Mesothelial cell of epicardium (in vitro differentiated cells): ENCODE data around the gene MYO18A. TPM values are rescaled to one million over a fixed set of nuclear protein-coding genes. Genes with fewer than 3 reads are reported as not detected.
A peak's percentile ranks its signal among the peaks of the same experiment; 100 is the strongest.

Experiments used
- DNase-seq, 2 experiments: peaks; one replicate each; pipeline ENCODE4 v3.0.0; 2021; ENCODE audit warnings: low spot score in 2 of 2; ENCODE audit not compliant: unreplicated experiment in 2 of 2
- H3K27ac Mint-ChIP-seq: 2 replicates; pipeline ENCODE4 v1.8.0; 2021; ENCODE audit warnings: mixed read lengths
- H3K27me3 Mint-ChIP-seq: 2 replicates; pipeline ENCODE4 v1.8.0; 2021; ENCODE audit warnings: low read depth, mixed read lengths
- H3K36me3 Mint-ChIP-seq: 2 replicates; pipeline ENCODE4 v1.8.0; 2021; ENCODE audit warnings: mixed read lengths
- H3K4me1 Mint-ChIP-seq: 2 replicates; pipeline ENCODE4 v1.8.0; 2021; ENCODE audit warnings: mixed read lengths
- H3K4me3 Mint-ChIP-seq: 2 replicates; pipeline ENCODE4 v1.8.0; 2021; ENCODE audit warnings: mild to moderate bottlenecking, moderate library complexity, mixed read lengths
- H3K9me3 Mint-ChIP-seq: 2 replicates; pipeline ENCODE4 v1.8.0; 2021; ENCODE audit warnings: mixed read lengths
- total RNA-seq: library from RNA; stranded (reverse); gene quantifications from 3 replicates; pipeline ENCODE4 v1.2.1, GENCODE V29; 2021
- TF ChIP-seq, protein P1 (sequence below): fragments of 200-600 bp; sonication (generic); IDR thresholded peaks from one replicate; pipeline ENCODE4 v1.5.0; 2021; ENCODE audit warnings: antibody characterized with exemption; ENCODE audit not compliant: unreplicated experiment

MYO18A gene
- total RNA-seq, 1 donor from 2014 or later: 58.4 TPM

DNA sequence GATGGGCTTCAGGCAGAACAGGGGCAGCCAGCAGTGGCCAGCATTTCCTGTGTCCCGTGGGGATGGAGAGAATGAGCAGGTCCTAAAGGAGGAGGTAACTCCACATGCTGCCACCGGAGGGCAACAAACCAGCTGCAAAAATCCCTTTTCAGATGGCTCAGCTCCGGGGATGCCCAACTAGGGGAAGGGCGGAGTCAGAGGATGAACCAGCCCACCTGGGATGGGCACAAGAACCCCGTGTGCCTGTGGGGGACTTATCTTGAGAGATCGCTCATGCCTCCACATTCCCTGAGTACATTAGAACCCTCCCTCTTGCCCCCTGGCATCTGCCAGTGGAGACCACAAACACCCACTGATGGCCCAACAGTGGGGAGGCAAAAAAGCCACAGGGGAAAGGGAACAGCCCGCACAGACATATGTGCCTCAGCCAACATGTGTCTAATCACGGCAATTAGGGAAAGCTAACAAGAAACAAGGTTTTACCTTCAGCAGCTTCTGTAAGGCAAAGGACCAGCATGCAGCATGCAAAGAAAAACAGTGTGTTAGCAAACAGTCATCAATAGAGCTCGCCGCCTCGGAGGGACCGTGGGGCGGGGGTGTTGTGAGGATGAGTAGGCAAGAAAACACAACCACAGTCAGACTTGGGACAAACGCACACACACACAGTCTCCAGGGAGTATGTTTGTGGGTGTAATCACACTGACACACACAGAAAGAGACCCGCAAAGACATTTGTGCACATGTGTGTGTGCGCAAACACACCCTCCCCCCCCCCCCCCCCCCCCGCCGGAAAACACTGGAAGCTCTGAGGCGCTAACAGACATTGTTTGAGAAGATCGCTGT is 64.0 kb downstream of the MYO18A start:
- no peak overlapping the region for H3K4me3 Mint-ChIP-seq
- H3K9me3 Mint-ChIP-seq: no peaks in the 10 kb centered on the region
- no peak overlapping the region for H3K27ac Mint-ChIP-seq
- H3K4me1 Mint-ChIP-seq: no peaks in the 10 kb centered on the region
- TF ChIP-seq, protein P1, sequence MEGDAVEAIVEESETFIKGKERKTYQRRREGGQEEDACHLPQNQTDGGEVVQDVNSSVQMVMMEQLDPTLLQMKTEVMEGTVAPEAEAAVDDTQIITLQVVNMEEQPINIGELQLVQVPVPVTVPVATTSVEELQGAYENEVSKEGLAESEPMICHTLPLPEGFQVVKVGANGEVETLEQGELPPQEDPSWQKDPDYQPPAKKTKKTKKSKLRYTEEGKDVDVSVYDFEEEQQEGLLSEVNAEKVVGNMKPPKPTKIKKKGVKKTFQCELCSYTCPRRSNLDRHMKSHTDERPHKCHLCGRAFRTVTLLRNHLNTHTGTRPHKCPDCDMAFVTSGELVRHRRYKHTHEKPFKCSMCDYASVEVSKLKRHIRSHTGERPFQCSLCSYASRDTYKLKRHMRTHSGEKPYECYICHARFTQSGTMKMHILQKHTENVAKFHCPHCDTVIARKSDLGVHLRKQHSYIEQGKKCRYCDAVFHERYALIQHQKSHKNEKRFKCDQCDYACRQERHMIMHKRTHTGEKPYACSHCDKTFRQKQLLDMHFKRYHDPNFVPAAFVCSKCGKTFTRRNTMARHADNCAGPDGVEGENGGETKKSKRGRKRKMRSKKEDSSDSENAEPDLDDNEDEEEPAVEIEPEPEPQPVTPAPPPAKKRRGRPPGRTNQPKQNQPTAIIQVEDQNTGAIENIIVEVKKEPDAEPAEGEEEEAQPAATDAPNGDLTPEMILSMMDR: peak; percentile 55
- DNase-seq: no peak
- peaks cover 10% of the 10 kb centered on the region for H3K36me3 Mint-ChIP-seq
- H3K27me3 Mint-ChIP-seq: no peaks in the 10 kb centered on the region

GRCh38 chr17:29115435-29115834 is 64.8 kb downstream of the MYO18A start:
- DNase-seq: no peak
- peaks cover 12% of the 10 kb centered on the region for H3K36me3 Mint-ChIP-seq
- TF ChIP-seq, protein P1: no peak
- no peak overlapping the region for H3K4me3 Mint-ChIP-seq
- H3K27me3 Mint-ChIP-seq: no peaks in the 10 kb centered on the region
- no peaks in the 10 kb centered on the region for H3K4me1 Mint-ChIP-seq
- no peak overlapping the region for H3K27ac Mint-ChIP-seq
- H3K9me3 Mint-ChIP-seq: no peaks in the 10 kb centered on the region

DNA sequence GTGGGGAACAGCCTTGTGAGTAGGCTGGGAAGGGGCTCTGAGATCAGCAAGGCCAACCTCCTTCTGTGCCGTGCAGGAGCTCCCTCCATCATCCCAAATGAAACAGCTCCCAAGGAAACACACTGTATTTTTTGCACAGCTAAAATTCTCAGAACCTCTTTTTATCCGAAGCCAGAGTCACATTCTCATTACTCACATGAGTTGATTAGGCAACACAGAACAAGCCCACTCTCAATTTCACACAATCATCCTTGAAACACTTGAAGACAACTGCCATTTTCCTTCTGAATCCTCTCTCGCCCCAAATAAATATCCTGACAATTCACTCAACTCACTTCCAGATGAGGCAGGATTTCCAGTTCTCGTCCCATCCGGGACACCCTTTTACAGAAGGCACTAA is 66.1 kb downstream of the MYO18A start:
- Mint-ChIP-seq H3K27ac (no peak overlapping the region), H3K27me3 (no peaks in the 10 kb centered on the region), H3K4me1 (no peaks in the 10 kb centered on the region)

DNA sequence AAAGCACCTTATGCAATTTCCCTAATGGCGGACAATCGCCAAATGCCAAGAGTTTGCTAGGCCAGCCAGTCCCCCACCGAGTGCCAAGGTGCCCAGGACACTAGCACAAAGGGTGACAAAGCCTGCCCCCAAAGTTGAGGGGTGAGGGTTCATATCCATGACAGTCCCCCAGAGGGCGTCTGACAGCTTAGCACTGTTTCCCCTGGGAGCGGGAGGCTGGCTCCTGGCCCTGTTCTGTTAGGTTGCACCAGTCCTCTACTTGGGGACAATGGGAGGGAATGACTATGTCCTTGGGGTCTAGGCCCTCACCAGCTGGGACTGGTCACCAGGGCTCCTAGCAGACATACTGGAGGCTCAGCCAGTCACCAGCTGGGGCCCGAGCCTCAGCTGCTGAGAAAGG is 66.9 kb downstream of the MYO18A start:
- H3K4me3 Mint-ChIP-seq: no peak overlapping the region
- H3K4me1 Mint-ChIP-seq: no peaks in the 10 kb centered on the region
- no peak overlapping the region for H3K27ac Mint-ChIP-seq
- H3K9me3 Mint-ChIP-seq: no peaks in the 10 kb centered on the region
- no peaks in the 10 kb centered on the region for H3K27me3 Mint-ChIP-seq
- TF ChIP-seq, protein P1: no peak
- DNase-seq: no peak
- H3K36me3 Mint-ChIP-seq: peaks cover 11% of the 10 kb centered on the region

More for the DNA sequence above, 66.1 kb downstream of the MYO18A start:
- no peak for DNase-seq
- TF ChIP-seq, protein P1: no peak
- Mint-ChIP-seq H3K36me3 (peaks cover 12% of the 10 kb centered on the region), H3K4me3 (no peak overlapping the region), H3K9me3 (no peaks in the 10 kb centered on the region)

- no peak for DNase-seq
- H3K36me3 Mint-ChIP-seq: peaks cover 15% of the 10 kb centered on the region
- H3K27ac Mint-ChIP-seq: no peak overlapping the region
- no peaks in the 10 kb centered on the region for H3K27me3 Mint-ChIP-seq
- no peaks in the 10 kb centered on the region for H3K9me3 Mint-ChIP-seq
- TF ChIP-seq, protein P1: no peak
- H3K4me3 Mint-ChIP-seq: no peak overlapping the region
- H3K4me1 Mint-ChIP-seq: no peaks in the 10 kb centered on the region
Observed at GRCh38 chr17:29112771-29113295, 67.4 kb downstream of the MYO18A start.
